GM19240 (cell line): ENCODE results near the gene GABRA5.

Source experiments
- DNase-seq: peaks from one replicate; pipeline ENCODE4 v3.0.0; 2011; ENCODE audit warnings: low spot score; ENCODE audit not compliant: insufficient read length

Gene GABRA5

GRCh38 chr15:26926081-26926480, 59.2 kb downstream of the GABRA5 start:
- no peak for DNase-seq

- DNase-seq, result no peak
Measured at GRCh38 chr15:26928051-26928450, 61.2 kb downstream of the GABRA5 start.

GRCh38 chr15:26929588-26929987, 62.7 kb downstream of the GABRA5 start:
- no peak for DNase-seq

- no peak for DNase-seq
Measured at GRCh38 chr15:26934848-26935247, 68.0 kb downstream of the GABRA5 start.

GRCh38 chr15:26935322-26935721, 68.5 kb downstream of the GABRA5 start:
- DNase-seq, result no peak

- DNase-seq, result no peak
Measured at GRCh38 chr15:26936502-26936901, 69.6 kb downstream of the GABRA5 start.

- DNase-seq, result no peak
Measured at GRCh38 chr15:26937134-26937533, 70.3 kb downstream of the GABRA5 start.

- no peak for DNase-seq
Measured at GRCh38 chr15:26939398-26939797, 72.5 kb downstream of the GABRA5 start.

- no peak for DNase-seq
Measured at GRCh38 chr15:26941489-26941888, 74.6 kb downstream of the GABRA5 start.

- DNase-seq, result no peak
Measured at GRCh38 chr15:26943866-26944265, 77.0 kb downstream of the GABRA5 start.

GRCh38 chr15:26945046-26945445, 78.2 kb downstream of the GABRA5 start:
- no peak for DNase-seq

- DNase-seq, result no peak
Measured at GRCh38 chr15:26950001-26950400, 83.1 kb downstream of the GABRA5 start.

- no peak for DNase-seq
Measured at GRCh38 chr15:26954403-26954802, 87.5 kb downstream of the GABRA5 start.

GRCh38 chr15:26967719-26968269, 100.9 kb downstream of the GABRA5 start:
- DNase-seq, result no peak

- DNase-seq, result no peak
Measured at GRCh38 chr15:26968806-26969205, 101.9 kb downstream of the GABRA5 start.

- no peak for DNase-seq
Measured at GRCh38 chr15:26970712-26971210, 103.9 kb downstream of the GABRA5 start, which contains the start of gene GABRG3. Gene GABRG3 (plus strand): TSS chr15:26971181.

GRCh38 chr15:26971271-26972018, 104.6 kb downstream of the GABRA5 start:
- DNase-seq, result no peak

- no peak for DNase-seq
Measured at GRCh38 chr15:26972636-26973035, 105.8 kb downstream of the GABRA5 start.

GRCh38 chr15:26974120-26974780, 107.4 kb downstream of the GABRA5 start:
- no peak for DNase-seq

GRCh38 chr15:26981492-26981891, 114.6 kb downstream of the GABRA5 start:
- no peak for DNase-seq

- DNase-seq, result no peak
Measured at GRCh38 chr15:26983822-26984221, 117.0 kb downstream of the GABRA5 start.

GRCh38 chr15:26985050-26985449, 118.2 kb downstream of the GABRA5 start:
- DNase-seq, result no peak
